ENCODE results near the gene RBP5.

The RBP5 gene

GRCh38 chr12:7101047-7101693, 27.5 kb downstream of the RBP5 start:
- no peak for DNase-seq (ENCODE audit: low read depth)

- DNase-seq (ENCODE audit: low read depth) = no peak
Observed at GRCh38 chr12:7100239-7100638, 28.4 kb downstream of the RBP5 start.

GRCh38 chr12:7099290-7099996, 29.2 kb downstream of the RBP5 start:
- DNase-seq (ENCODE audit: low read depth) = no peak

GRCh38 chr12:7096979-7097378, 31.7 kb downstream of the RBP5 start:
- DNase-seq (ENCODE audit: low read depth) = no peak

- DNase-seq (ENCODE audit: low read depth) = no peak
Observed at GRCh38 chr12:7096006-7096932, 32.4 kb downstream of the RBP5 start.

GRCh38 chr12:7093892-7094291, 34.8 kb downstream of the RBP5 start:
- DNase-seq (ENCODE audit: low read depth) = no peak

GRCh38 chr12:7093486-7093885, 35.2 kb downstream of the RBP5 start:
- no peak for DNase-seq (ENCODE audit: low read depth)

GRCh38 chr12:7092986-7093460, 35.7 kb downstream of the RBP5 start:
- DNase-seq (ENCODE audit: low read depth) = no peak

GRCh38 chr12:7092229-7092985, 36.3 kb downstream of the RBP5 start, which contains the start of gene C1R:
Gene C1R (minus strand): TSS chr12:7092445. CDS start chr12:7092388, 57 bp downstream.
- no peak for DNase-seq (ENCODE audit: low read depth)

GRCh38 chr12:7091660-7092228, 36.9 kb downstream of the RBP5 start:
- no peak for DNase-seq (ENCODE audit: low read depth)

GRCh38 chr12:7091171-7091570, 37.5 kb downstream of the RBP5 start:
- DNase-seq (ENCODE audit: low read depth) = no peak

GRCh38 chr12:7090222-7090998, 38.3 kb downstream of the RBP5 start:
- DNase-seq (ENCODE audit: low read depth) = no peak

GRCh38 chr12:7089196-7089871, 39.4 kb downstream of the RBP5 start:
- no peak for DNase-seq (ENCODE audit: low read depth)

GRCh38 chr12:7083125-7083524, 45.6 kb downstream of the RBP5 start:
- no peak for DNase-seq (ENCODE audit: low read depth)

- no peak for DNase-seq (ENCODE audit: low read depth)
Observed at GRCh38 chr12:7081037-7081436, 47.7 kb downstream of the RBP5 start.

- no peak for DNase-seq (ENCODE audit: low read depth)
Observed at GRCh38 chr12:7079826-7080125, 48.9 kb downstream of the RBP5 start.

- no peak for DNase-seq (ENCODE audit: low read depth)
Observed at GRCh38 chr12:7078163-7078562, 50.5 kb downstream of the RBP5 start.

GRCh38 chr12:7076493-7076892, 52.2 kb downstream of the RBP5 start:
- DNase-seq (ENCODE audit: low read depth) = no peak

GRCh38 chr12:7075939-7076338, 52.8 kb downstream of the RBP5 start:
- no peak for DNase-seq (ENCODE audit: low read depth)

GRCh38 chr12:7075518-7075917, 53.2 kb downstream of the RBP5 start:
- no peak for DNase-seq (ENCODE audit: low read depth)
